Measurements from ENCODE around the gene LRRC47. TPM values are rescaled to one million over a fixed set of nuclear protein-coding genes. Genes with fewer than 3 reads are reported as not detected.
A peak's percentile ranks its signal among the peaks of the same experiment; 100 is the strongest.

The LRRC47 gene
- total and polyA plus RNA-seq, 12 donors: 16.9 to 58.3 (median 44.7) TPM

DNA sequence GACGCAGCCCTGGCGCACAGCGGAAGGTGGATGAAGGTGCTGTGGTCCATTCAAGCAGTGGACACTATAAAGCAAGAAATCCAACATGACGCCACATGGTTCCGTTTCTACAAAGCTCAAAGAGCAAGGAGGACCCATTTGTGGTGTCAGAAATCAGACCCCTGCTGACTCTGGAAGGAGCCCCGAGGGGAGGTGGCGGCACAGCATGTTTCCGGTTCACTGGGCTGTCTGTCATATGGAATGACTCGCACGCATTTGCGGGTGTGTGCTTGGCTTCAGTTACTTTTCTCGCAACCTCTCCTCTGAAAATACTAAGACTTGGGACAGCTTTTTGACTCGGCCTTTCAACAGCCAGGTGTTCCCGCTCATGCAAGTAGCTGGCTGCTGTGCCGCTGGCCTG lies 29.1 kb upstream of the LRRC47 start:
- H3K4me3 ChIP-seq: no peak overlapping the region
- H3K27me3 ChIP-seq: no peaks in the 10 kb centered on the region
- H3K9me3 ChIP-seq (replicated peaks in 1 of 3): no peaks in the 10 kb centered on the region
- H3K27ac ChIP-seq: no peak overlapping the region
- 84 to 91% (median 87%) methylated on average over 13 to 15 of the region's 15 CpGs for WGBS, 4 donors
- no peaks in the 10 kb centered on the region for H3K4me1 ChIP-seq (replicated peaks in 1 of 2)
- intact Hi-C loops (cut with DNase I): no loop called here
- DNase-seq: peak in 1 of 7 donors; percentile 5
- TF ChIP-seq POLR2A (IDR thresholded peaks at IDR 0.05): no peak
- TF ChIP-seq, protein P1, sequence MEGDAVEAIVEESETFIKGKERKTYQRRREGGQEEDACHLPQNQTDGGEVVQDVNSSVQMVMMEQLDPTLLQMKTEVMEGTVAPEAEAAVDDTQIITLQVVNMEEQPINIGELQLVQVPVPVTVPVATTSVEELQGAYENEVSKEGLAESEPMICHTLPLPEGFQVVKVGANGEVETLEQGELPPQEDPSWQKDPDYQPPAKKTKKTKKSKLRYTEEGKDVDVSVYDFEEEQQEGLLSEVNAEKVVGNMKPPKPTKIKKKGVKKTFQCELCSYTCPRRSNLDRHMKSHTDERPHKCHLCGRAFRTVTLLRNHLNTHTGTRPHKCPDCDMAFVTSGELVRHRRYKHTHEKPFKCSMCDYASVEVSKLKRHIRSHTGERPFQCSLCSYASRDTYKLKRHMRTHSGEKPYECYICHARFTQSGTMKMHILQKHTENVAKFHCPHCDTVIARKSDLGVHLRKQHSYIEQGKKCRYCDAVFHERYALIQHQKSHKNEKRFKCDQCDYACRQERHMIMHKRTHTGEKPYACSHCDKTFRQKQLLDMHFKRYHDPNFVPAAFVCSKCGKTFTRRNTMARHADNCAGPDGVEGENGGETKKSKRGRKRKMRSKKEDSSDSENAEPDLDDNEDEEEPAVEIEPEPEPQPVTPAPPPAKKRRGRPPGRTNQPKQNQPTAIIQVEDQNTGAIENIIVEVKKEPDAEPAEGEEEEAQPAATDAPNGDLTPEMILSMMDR (IDR thresholded peaks at IDR 0.05): no peak
- peaks cover 0 to 87% of the 10 kb centered on the region in 2 donors for H3K36me3 ChIP-seq (replicated peaks in 1 of 2)

DNA sequence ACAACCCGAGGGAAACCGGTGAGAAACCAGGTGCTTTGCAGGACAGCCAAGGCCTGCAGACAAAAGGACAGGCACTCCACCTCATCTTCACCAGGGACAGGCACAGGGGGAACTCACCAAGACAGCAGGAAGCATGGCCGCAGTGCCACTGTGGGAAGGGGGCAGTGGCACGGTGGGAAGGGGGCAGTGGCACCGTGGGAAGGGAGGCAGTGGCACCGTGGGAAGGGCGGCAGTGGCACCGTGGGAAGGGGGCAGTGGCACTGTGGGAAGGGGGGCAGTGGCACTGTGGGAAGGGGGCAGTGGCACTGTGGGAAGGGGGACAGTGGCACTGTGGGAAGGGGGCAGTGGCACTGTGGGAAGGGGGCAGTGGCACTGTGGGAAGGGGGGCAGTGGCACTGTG lies 28.4 kb upstream of the LRRC47 start:
- peaks cover 0 to 87% of the 10 kb centered on the region in 2 donors for H3K36me3 ChIP-seq (replicated peaks in 1 of 2)

DNA sequence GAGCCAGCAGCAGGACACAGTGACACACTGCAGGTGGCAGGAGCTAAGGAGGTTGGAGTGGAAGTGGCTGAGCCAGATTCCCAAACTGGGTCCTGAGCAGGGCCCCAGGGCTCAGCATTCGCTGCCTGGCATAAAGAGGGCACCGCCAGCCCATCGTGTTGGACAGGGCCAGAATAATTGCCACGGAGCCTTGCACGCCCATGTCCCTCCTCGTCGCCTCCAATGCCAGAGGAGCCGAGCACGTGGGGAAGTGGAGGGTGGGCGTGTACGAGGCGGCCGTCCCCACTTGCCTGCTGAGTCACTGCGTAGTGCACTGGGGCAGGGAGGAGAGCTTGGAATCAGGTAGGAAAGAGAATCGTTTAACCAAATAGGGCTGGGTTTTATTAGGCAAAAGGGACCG lies 26.1 kb upstream of the LRRC47 start:
- Histone ChIP-seq H3K36me3 (replicated peaks in 1 of 2) (peaks cover 0 to 64% of the 10 kb centered on the region in 2 donors), H3K4me1 (replicated peaks in 1 of 2) (no peaks in the 10 kb centered on the region), H3K27me3 (no peaks in the 10 kb centered on the region), H3K27ac (no peak overlapping the region), H3K9me3 (replicated peaks in 1 of 3) (no peaks in the 10 kb centered on the region), H3K4me3 (no peak overlapping the region)
- WGBS, 4 donors: 84 to 89% (median 87%) methylated on average over 16 of the region's 16 CpGs
- no peak for TF ChIP-seq POLR2A (IDR thresholded peaks at IDR 0.05)
- TF ChIP-seq, protein P1 (IDR thresholded peaks at IDR 0.05): no peak
- intact Hi-C loops (cut with DNase I): no loop called here
- DNase-seq: no peak

More for the DNA sequence above, 28.4 kb upstream of the LRRC47 start:
- no peak overlapping the region for H3K4me3 ChIP-seq
- no peaks in the 10 kb centered on the region for H3K9me3 ChIP-seq (replicated peaks in 1 of 3)
- 71 to 96% (median 91%) methylated on average over 5 to 8 of the region's 8 CpGs for WGBS, 4 donors
- DNase-seq: peak in 1 of 7 donors; percentile 1
- no peak overlapping the region for H3K27ac ChIP-seq
- intact Hi-C loops (cut with DNase I): no loop called here
- H3K4me1 ChIP-seq (replicated peaks in 1 of 2): no peaks in the 10 kb centered on the region
- TF ChIP-seq, protein P1 (IDR thresholded peaks at IDR 0.05): no peak
- TF ChIP-seq POLR2A (IDR thresholded peaks at IDR 0.05): no peak
- H3K27me3 ChIP-seq: no peaks in the 10 kb centered on the region

DNA sequence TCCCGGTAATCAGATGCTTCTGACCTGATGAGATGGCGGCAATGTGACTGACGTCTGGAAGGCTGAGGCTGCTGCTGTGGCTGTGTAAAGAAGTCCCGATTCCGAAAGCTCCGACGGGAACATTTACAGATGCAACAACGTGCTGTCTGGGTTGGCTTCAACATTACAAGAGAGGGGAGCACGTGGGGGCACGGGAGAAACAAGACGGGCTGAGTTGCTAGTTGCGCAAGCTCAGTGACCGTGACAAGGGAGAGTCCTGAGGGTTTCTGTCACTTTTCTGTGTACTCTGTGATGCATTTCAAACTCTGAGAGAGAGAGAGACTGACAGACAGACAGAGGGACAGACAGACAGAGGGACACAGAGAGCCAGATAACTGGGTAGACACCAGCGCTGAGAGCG lies 25.6 kb upstream of the LRRC47 start:
- Histone ChIP-seq H3K27me3 (no peaks in the 10 kb centered on the region), H3K27ac (no peak overlapping the region), H3K9me3 (replicated peaks in 1 of 3) (no peaks in the 10 kb centered on the region), H3K4me1 (replicated peaks in 1 of 2) (no peaks in the 10 kb centered on the region), H3K36me3 (replicated peaks in 1 of 2) (peaks cover 0 to 61% of the 10 kb centered on the region in 2 donors), H3K4me3 (no peak overlapping the region)
- intact Hi-C loops (cut with DNase I): no loop called here
- no peak for DNase-seq
- 89 to 94% (median 91%) methylated on average over 15 of the region's 15 CpGs for WGBS, 4 donors
- TF ChIP-seq POLR2A (IDR thresholded peaks at IDR 0.05): no peak
- TF ChIP-seq, protein P1 (IDR thresholded peaks at IDR 0.05): no peak
